ENCODE results near the gene NRDE2.

Gene NRDE2, protein sequence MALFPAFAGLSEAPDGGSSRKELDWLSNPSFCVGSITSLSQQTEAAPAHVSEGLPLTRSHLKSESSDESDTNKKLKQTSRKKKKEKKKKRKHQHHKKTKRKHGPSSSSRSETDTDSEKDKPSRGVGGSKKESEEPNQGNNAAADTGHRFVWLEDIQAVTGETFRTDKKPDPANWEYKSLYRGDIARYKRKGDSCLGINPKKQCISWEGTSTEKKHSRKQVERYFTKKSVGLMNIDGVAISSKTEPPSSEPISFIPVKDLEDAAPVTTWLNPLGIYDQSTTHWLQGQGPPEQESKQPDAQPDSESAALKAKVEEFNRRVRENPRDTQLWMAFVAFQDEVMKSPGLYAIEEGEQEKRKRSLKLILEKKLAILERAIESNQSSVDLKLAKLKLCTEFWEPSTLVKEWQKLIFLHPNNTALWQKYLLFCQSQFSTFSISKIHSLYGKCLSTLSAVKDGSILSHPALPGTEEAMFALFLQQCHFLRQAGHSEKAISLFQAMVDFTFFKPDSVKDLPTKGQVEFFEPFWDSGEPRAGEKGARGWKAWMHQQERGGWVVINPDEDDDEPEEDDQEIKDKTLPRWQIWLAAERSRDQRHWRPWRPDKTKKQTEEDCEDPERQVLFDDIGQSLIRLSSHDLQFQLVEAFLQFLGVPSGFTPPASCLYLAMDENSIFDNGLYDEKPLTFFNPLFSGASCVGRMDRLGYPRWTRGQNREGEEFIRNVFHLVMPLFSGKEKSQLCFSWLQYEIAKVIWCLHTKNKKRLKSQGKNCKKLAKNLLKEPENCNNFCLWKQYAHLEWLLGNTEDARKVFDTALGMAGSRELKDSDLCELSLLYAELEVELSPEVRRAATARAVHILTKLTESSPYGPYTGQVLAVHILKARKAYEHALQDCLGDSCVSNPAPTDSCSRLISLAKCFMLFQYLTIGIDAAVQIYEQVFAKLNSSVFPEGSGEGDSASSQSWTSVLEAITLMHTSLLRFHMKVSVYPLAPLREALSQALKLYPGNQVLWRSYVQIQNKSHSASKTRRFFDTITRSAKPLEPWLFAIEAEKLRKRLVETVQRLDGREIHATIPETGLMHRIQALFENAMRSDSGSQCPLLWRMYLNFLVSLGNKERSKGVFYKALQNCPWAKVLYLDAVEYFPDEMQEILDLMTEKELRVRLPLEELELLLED

DNA sequence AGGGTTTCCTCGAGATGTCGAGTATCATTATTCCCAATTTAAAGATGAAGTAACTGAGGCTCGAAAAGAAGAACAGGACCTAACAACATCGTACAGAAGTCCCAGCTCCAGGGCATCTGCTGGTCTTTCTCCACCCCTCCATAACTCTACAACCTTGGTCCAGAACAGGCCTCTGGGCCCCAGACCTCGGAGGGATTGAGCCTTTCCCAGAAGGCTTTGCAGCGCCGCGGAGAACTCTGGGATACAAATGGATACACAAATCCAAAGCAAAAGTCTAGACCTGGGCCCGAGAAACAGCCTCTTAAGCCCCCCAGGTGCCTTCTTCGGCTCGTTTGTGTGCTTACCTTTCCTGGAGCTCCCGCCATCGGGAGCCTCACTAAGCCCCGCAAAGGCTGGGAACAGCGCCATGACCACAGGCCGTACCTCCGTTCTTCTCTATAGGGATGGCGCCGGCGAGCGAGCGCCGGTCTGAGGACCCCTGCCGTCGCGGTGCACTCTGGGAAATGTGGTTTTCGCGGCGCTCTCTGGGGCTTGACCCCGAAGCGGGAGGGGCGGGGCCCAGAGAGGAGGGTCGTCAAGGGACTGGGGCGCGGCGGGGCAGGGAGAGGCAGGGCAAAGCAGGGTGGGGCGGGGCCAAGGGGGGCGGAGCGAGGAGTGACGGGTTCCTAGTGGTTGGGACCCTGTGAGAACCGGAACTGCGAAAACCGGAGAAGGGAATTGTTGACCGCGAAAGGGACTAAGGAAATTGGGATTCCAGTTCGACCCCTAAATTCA is at the start of gene NRDE2:
Gene NRDE2, minus strand, starts transcription at position 445 of the 774 bp plus-strand sequence. Its CDS starts 37 bp downstream, at position 408.
- DNase-seq, result peak; percentile 79

GRCh38 chr14:90381011-90381786 is 49.5 kb upstream of the NRDE2 start:
- DNase-seq, result no peak

GRCh38 chr14:90379106-90379505 is 47.4 kb upstream of the NRDE2 start:
- no peak for DNase-seq

DNA sequence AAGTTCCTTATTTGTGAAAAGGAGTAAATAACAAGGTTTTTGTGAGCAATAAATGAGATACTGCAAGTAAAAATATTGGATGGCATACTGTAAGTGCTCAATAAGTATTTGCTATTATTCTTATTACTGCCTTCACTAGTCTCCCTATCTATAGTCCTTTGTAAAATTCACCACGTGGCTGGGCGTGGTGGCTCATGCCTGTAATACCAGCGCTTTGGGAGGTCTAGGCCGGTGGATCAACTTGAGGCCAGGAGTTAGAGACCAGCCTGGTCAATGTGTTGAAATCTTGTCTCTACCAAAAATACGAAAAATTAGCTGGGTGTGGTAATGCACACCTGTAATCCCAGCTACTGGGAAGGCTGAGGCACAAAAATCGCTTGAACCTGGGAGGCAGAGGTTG is 46.5 kb upstream of the NRDE2 start:
- DNase-seq, result no peak

GRCh38 chr14:90375934-90376333 is 44.2 kb upstream of the NRDE2 start:
- DNase-seq, result no peak

GRCh38 chr14:90374813-90375212 is 43.1 kb upstream of the NRDE2 start:
- DNase-seq, result no peak

GRCh38 chr14:90373887-90374286 is 42.1 kb upstream of the NRDE2 start:
- DNase-seq, result no peak

- no peak for DNase-seq
These were observed 37.4 kb upstream of the NRDE2 start for GRCh38 chr14:90368946-90369721.

GRCh38 chr14:90362558-90362896 is 30.8 kb upstream of the NRDE2 start:
- no peak for DNase-seq

- no peak for DNase-seq
These were observed 30.3 kb upstream of the NRDE2 start for GRCh38 chr14:90361865-90362557.

DNA sequence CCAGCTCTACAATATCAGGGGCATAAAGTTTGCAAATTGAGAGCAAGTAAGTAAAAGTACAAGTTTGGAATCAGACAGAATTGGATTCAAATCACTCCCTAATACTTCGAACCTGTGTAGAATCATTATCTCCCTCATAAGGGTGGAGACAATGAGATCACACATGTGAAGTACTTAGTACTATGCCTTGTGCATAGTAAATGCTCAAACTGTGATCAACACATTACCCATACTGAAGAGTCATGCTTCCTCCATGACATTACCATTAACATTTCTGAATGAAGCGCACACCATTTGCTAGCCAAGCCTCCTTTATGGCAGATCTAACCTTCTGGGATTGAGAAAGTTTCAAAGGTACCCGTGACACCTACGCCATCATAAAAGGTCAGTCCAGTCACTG is 26.6 kb upstream of the NRDE2 start:
- DNase-seq, result no peak

DNA sequence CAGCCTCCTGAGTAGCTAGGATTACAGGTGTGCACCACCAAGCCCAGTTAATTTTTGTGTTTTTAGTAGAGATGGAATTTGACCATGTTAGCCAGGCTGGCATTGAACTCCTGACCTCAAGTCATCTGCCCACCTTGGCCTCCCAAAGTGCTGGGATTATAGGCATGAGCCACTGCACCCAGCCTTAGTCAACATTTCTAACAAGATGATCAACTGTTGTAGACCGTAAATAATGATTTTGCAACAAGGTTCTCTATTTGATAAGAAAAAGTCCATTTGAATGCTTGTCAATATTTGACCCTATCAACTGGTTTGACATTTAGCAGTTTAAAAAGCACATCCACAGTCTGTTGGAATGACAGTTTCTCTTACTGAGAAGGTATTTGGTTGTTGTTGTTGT is 25.2 kb upstream of the NRDE2 start:
- no peak for DNase-seq

GRCh38 chr14:90355540-90356518 is 24.1 kb upstream of the NRDE2 start:
- DNase-seq, result no peak

DNA sequence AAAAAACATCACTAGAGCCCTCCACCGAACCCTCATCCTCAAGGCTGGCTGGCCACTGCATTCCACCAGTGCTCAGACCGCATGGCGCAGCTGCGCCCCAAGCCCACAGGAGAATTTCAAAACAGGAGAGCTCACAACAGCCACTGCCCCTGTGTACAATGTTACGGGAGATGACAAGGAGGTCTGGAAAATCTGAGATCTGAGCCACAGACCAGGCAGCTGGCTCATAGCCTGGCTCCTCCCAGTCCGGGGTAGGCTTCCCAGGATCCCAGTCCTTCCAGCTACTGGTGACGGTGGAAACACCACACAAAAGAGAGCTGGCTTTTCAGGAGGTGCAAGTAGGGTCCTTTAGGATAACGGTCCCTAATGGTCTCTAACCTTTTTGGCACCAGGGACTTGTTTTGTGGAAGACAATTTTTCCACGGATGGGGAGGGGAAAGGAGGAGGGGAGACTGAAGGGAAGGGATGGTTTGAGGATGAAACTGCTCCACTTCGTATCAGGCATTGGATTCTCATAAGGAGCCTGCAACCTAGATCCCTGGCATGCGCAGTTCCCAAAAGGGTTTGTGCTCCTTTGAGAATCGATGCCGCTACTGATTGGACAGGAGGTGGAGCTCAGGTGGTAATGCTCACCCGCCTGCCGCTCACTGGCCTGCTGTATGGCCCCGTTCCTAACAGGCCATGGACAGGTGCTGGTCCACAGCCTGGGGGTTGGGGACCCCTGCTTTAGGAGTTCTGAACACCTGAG is 23.0 kb upstream of the NRDE2 start:
- no peak for DNase-seq

DNA sequence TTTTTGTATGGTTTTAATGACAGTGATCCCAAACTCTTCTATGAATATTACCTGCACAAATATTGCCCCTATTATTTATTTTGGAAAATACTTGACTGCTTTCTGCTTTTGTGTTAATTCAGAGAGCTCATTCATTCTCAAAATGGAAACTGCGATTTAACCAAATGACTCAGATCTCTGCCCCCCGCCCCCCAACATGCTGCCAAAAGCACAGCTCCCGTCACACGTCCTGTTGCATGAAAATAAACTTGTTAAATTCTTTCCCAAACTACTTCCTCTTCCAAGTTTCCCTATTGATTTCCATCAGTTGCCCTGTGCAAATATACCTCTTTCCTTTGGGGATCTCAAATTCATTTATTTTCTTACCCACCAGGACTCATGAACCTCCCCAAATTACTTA is 18.0 kb upstream of the NRDE2 start:
- no peak for DNase-seq

GRCh38 chr14:90348270-90348669 is 16.5 kb upstream of the NRDE2 start:
- DNase-seq, result no peak

GRCh38 chr14:90345239-90345557 is 13.5 kb upstream of the NRDE2 start:
- no peak for DNase-seq

Data from GOT3 (cell line).